Liver (tissue), 9 donors: ENCODE data around the gene CIBAR2. TPM values are rescaled to one million over a fixed set of nuclear protein-coding genes. Genes with fewer than 3 reads are reported as not detected.

Experiments used
- DNase-seq: peaks from one replicate; pipeline ENCODE4 v3.0.0-alpha.2; 2017; ENCODE audit warnings: low spot score
- H3K27ac ChIP-seq, 2 donors: one replicate each; pipeline ENCODE4 v1.7.0; 2013; ENCODE audit warnings: inconsistent platforms in 2 of 2, low read length in 2 of 2, control low read depth in 1 of 2, low read depth in 1 of 2, mild to moderate bottlenecking in 1 of 2
- H3K27me3 ChIP-seq, 4 donors: one replicate each; pipeline versions ENCODE4 v1.6.1 to v1.7.0; 2013; ENCODE audit warnings: low read length in 3 of 4, inconsistent platforms in 1 of 4, mild to moderate bottlenecking in 1 of 4, moderate library complexity in 1 of 4; ENCODE audit not compliant: control insufficient read depth in 4 of 4, insufficient read depth in 4 of 4
- H3K36me3 ChIP-seq, 4 donors: one replicate each; pipeline versions ENCODE4 v1.6.1 to v1.7.0; 2013; ENCODE audit warnings: low read length in 3 of 4, mild to moderate bottlenecking in 3 of 4, low read depth in 1 of 4, moderate library complexity in 1 of 4; ENCODE audit not compliant: control insufficient read depth in 4 of 4, insufficient read depth in 3 of 4
- H3K4me1 ChIP-seq, 4 donors: one replicate each; pipeline versions ENCODE4 v1.6.1 to v1.7.0; 2013; ENCODE audit warnings: low read length in 3 of 4, mild to moderate bottlenecking in 3 of 4, moderate library complexity in 1 of 4; ENCODE audit not compliant: control insufficient read depth in 4 of 4, insufficient read depth in 4 of 4
- H3K4me3 ChIP-seq, 3 donors: one replicate each; pipeline versions ENCODE4 v1.6.1 to v1.7.0; 2013; ENCODE audit warnings: low read length in 3 of 3, control low read depth in 1 of 3, low read depth in 1 of 3, mild to moderate bottlenecking in 1 of 3
- H3K9ac ChIP-seq, 2 donors: one replicate each; pipeline ENCODE4 v1.7.0; 2013; ENCODE audit warnings: low read length in 2 of 2, mild to moderate bottlenecking in 2 of 2, moderate library complexity in 2 of 2, control low read depth in 1 of 2, low read depth in 1 of 2
- H3K9me3 ChIP-seq, 4 donors: one replicate each; pipeline versions ENCODE4 v1.6.1 to v1.7.0; 2013; ENCODE audit warnings: low read length in 3 of 4; ENCODE audit not compliant: control insufficient read depth in 4 of 4
- EGR1 ChIP-seq, 2 donors: IDR thresholded peaks; 2 replicates each; pipeline ENCODE4 v1.6.1; 2016 to 2018; ENCODE audit warnings: antibody characterized with exemption in 2 of 2, low read depth in 2 of 2
- FOXA1 ChIP-seq: IDR thresholded peaks from 2 replicates; pipeline ENCODE4 v1.6.1; 2016; ENCODE audit warnings: antibody characterized with exemption
- FOXA2 ChIP-seq: IDR thresholded peaks from 2 replicates; pipeline ENCODE4 v1.6.1; 2016; ENCODE audit warnings: antibody characterized with exemption
- GABPA ChIP-seq, 2 donors: IDR thresholded peaks in 1 of 2; conservative IDR thresholded peaks in 1 of 2; 2 replicates each; pipeline ENCODE4 v1.6.1; 2016; ENCODE audit warnings: antibody characterized with exemption in 2 of 2, mild to moderate bottlenecking in 1 of 2, moderate library complexity in 1 of 2
- HNF4A ChIP-seq, 2 donors: conservative IDR thresholded peaks; 2 replicates each; pipeline ENCODE4 v1.6.1; 2016; ENCODE audit warnings: antibody characterized with exemption in 2 of 2, mild to moderate bottlenecking in 2 of 2
- HNF4G ChIP-seq: IDR thresholded peaks from 2 replicates; pipeline ENCODE4 v1.6.1; 2016; ENCODE audit warnings: antibody characterized with exemption
- JUND ChIP-seq, 2 donors: IDR thresholded peaks; 2 replicates each; pipeline ENCODE4 v1.6.1; 2016; ENCODE audit warnings: antibody characterized with exemption in 2 of 2
- NR2F2 ChIP-seq: IDR thresholded peaks from 2 replicates; pipeline ENCODE4 v1.6.1; 2016; ENCODE audit warnings: antibody characterized with exemption
- RAD21 ChIP-seq, 2 donors: IDR thresholded peaks; 2 replicates each; pipeline ENCODE4 v1.6.1; 2016; ENCODE audit warnings: antibody characterized with exemption in 2 of 2, mild to moderate bottlenecking in 2 of 2
- RXRA ChIP-seq, 2 donors: IDR thresholded peaks; 2 replicates each; pipeline ENCODE4 v1.6.1; 2017 to 2018; ENCODE audit warnings: antibody characterized with exemption in 2 of 2, mild to moderate bottlenecking in 1 of 2
- SP1 ChIP-seq: IDR thresholded peaks from 2 replicates; pipeline ENCODE4 v1.6.1; 2018; ENCODE audit warnings: antibody characterized with exemption, mild to moderate bottlenecking
- TAF1 ChIP-seq: conservative IDR thresholded peaks from 2 replicates; pipeline ENCODE4 v1.6.1; 2016; ENCODE audit warnings: antibody characterized with exemption, mild to moderate bottlenecking
- YY1 ChIP-seq: IDR thresholded peaks from 2 replicates; pipeline ENCODE4 v1.6.1; 2016; ENCODE audit warnings: antibody characterized with exemption, mild to moderate bottlenecking
- WGBS: extraction: QIAGEN DNeasy Blood & Tissue Kit; methylation state at CpG from one replicate; pipeline ENCODE4 v1.1.7; 2013; 5-methylcytosine and 5-hydroxymethylcytosine counted together
- polyA plus RNA-seq, 2 donors: library from polyadenylated mRNA; stranded (reverse) in 1 of 2; unstranded in 1 of 2; fragments of 200-250 nt in 1 of 2; fragments of >200 nt in 1 of 2; fragmentation: Nextera tagmentation in 1 of 2; extraction: Ambion mirVana in 1 of 2; gene quantifications; one replicate each; pipeline versions ENCODE4 v1.2.1 to v1.2.3, GENCODE V29; 2013 to 2015
- total RNA-seq, 2 donors: library from RNA; depleted of rRNA; stranded (reverse); fragments of >200 nt; gene quantifications; one replicate each; pipeline ENCODE4 v1.2.3, GENCODE V29; 2014
- TF ChIP-seq, protein P1 (sequence below): IDR thresholded peaks from 2 replicates; pipeline ENCODE4 v1.6.1; 2016; ENCODE audit warnings: antibody characterized with exemption, mild to moderate bottlenecking
- TF ChIP-seq, protein P2 (sequence below): IDR thresholded peaks from 2 replicates; pipeline ENCODE4 v1.6.1; 2016; ENCODE audit warnings: antibody characterized with exemption
- TF ChIP-seq, protein P3 (sequence below): fragments of 150-350 bp; IDR thresholded peaks from 2 replicates; pipeline ENCODE4 v1.5.1; 2017; ENCODE audit warnings: improper control_type of control experiment, low read depth, low read length; ENCODE audit not compliant: missing input control
- TF ChIP-seq, protein P4 (sequence below): IDR thresholded peaks from 2 replicates; pipeline ENCODE4 v1.6.1; 2016; ENCODE audit warnings: antibody characterized with exemption
- TF ChIP-seq, protein P5 (sequence below): IDR thresholded peaks from 2 replicates; pipeline ENCODE4 v1.6.1; 2016; ENCODE audit warnings: antibody characterized with exemption
- donor health status: healthy.
- donor health status: healthy.
- donor health status: healthy.
- donor health status: healthy.
- donor health status: healthy.

The CIBAR2 gene
- total and polyA plus RNA-seq, 4 donors = not detected

DNA sequence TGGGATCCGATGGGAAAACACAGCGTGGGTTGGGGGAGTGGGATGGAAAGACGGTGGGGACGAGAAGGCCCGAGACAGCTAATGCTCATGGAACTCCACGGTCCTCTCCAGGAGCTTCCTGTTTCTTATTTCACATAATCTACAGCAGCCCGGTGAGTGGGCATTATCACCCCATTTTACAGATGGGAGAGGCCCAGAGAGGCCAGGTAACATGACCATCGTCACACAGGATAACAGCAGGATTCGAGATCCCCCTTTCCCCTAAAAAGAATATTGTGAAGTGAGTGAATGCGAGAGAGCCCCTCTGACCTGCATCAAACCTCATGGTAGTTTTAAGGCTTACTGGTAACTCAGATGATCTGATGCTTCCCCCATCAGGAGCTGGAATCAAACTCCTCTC lies 12.0 kb downstream of the CIBAR2 start:
- TF ChIP-seq, protein P1, sequence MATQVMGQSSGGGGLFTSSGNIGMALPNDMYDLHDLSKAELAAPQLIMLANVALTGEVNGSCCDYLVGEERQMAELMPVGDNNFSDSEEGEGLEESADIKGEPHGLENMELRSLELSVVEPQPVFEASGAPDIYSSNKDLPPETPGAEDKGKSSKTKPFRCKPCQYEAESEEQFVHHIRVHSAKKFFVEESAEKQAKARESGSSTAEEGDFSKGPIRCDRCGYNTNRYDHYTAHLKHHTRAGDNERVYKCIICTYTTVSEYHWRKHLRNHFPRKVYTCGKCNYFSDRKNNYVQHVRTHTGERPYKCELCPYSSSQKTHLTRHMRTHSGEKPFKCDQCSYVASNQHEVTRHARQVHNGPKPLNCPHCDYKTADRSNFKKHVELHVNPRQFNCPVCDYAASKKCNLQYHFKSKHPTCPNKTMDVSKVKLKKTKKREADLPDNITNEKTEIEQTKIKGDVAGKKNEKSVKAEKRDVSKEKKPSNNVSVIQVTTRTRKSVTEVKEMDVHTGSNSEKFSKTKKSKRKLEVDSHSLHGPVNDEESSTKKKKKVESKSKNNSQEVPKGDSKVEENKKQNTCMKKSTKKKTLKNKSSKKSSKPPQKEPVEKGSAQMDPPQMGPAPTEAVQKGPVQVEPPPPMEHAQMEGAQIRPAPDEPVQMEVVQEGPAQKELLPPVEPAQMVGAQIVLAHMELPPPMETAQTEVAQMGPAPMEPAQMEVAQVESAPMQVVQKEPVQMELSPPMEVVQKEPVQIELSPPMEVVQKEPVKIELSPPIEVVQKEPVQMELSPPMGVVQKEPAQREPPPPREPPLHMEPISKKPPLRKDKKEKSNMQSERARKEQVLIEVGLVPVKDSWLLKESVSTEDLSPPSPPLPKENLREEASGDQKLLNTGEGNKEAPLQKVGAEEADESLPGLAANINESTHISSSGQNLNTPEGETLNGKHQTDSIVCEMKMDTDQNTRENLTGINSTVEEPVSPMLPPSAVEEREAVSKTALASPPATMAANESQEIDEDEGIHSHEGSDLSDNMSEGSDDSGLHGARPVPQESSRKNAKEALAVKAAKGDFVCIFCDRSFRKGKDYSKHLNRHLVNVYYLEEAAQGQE = no peak
- TF ChIP-seq HNF4A (conservative IDR thresholded peaks at IDR 0.05) (no peak), EGR1 (IDR thresholded peaks at IDR 0.05; ENCODE audit: low read depth in 2 of 2) (no peak), NR2F2 (no peak), SP1 (no peak), HNF4G (no peak), JUND (IDR thresholded peaks at IDR 0.05) (no peak), YY1 (no peak), TAF1 (no peak), RAD21 (IDR thresholded peaks at IDR 0.05) (no peak), FOXA2 (no peak), RXRA (IDR thresholded peaks at IDR 0.05) (no peak), GABPA (IDR thresholded peaks at IDR 0.05 in 1 of 2, conservative IDR thresholded peaks at IDR 0.05 in 1 of 2) (no peak), FOXA1 (no peak)
- TF ChIP-seq, protein P2, sequence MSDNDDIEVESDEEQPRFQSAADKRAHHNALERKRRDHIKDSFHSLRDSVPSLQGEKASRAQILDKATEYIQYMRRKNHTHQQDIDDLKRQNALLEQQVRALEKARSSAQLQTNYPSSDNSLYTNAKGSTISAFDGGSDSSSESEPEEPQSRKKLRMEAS = no peak
- TF ChIP-seq, protein P3, sequence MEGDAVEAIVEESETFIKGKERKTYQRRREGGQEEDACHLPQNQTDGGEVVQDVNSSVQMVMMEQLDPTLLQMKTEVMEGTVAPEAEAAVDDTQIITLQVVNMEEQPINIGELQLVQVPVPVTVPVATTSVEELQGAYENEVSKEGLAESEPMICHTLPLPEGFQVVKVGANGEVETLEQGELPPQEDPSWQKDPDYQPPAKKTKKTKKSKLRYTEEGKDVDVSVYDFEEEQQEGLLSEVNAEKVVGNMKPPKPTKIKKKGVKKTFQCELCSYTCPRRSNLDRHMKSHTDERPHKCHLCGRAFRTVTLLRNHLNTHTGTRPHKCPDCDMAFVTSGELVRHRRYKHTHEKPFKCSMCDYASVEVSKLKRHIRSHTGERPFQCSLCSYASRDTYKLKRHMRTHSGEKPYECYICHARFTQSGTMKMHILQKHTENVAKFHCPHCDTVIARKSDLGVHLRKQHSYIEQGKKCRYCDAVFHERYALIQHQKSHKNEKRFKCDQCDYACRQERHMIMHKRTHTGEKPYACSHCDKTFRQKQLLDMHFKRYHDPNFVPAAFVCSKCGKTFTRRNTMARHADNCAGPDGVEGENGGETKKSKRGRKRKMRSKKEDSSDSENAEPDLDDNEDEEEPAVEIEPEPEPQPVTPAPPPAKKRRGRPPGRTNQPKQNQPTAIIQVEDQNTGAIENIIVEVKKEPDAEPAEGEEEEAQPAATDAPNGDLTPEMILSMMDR = no peak
- TF ChIP-seq, protein P4, sequence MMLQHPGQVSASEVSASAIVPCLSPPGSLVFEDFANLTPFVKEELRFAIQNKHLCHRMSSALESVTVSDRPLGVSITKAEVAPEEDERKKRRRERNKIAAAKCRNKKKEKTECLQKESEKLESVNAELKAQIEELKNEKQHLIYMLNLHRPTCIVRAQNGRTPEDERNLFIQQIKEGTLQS = no peak
- TF ChIP-seq, protein P5, sequence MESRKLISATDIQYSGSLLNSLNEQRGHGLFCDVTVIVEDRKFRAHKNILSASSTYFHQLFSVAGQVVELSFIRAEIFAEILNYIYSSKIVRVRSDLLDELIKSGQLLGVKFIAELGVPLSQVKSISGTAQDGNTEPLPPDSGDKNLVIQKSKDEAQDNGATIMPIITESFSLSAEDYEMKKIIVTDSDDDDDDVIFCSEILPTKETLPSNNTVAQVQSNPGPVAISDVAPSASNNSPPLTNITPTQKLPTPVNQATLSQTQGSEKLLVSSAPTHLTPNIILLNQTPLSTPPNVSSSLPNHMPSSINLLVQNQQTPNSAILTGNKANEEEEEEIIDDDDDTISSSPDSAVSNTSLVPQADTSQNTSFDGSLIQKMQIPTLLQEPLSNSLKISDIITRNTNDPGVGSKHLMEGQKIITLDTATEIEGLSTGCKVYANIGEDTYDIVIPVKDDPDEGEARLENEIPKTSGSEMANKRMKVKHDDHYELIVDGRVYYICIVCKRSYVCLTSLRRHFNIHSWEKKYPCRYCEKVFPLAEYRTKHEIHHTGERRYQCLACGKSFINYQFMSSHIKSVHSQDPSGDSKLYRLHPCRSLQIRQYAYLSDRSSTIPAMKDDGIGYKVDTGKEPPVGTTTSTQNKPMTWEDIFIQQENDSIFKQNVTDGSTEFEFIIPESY = no peak
- H3K9ac ChIP-seq = no peak overlapping the region
- 95% methylated on average over 10 of the region's 10 CpGs for WGBS
- no peak for DNase-seq
- H3K36me3 ChIP-seq = no peaks in the 10 kb centered on the region
- H3K9me3 ChIP-seq = no peaks in the 10 kb centered on the region
- H3K27me3 ChIP-seq = no peaks in the 10 kb centered on the region
- no peak overlapping the region for H3K27ac ChIP-seq
- no peak overlapping the region for H3K4me3 ChIP-seq
- no peaks in the 10 kb centered on the region for H3K4me1 ChIP-seq
